Measurements from ENCODE around the gene CDH23.

DNA sequence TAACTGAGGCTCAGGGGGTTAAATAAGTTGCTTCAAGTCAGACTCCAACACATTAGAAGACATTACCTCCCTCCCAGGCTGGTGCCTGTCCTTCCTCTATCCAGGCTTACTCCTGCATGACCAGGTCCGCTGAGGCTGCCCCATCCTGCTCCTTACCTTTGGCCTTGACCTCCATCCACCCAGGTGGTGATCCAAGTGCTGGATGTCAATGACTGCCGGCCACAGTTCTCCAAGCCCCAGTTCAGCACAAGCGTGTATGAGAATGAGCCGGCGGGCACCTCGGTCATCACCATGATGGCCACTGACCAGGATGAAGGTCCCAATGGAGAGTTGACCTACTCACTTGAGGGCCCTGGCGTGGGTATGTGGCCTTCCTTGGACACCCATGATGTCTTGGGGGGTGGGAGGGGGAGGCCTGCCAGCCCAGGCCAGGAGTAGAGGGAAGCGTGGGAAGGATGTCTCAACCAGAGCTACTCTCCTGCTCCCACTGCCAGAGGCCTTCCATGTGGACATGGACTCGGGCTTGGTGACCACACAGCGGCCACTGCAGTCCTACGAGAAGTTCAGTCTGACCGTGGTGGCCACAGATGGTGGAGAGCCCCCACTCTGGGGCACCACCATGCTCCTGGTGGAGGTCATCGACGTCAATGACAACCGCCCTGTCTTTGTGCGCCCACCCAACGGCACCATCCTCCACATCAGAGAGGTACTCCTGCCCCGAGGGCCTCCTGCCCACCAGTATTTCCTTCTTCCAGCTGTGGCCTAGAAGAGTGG, 406.2 kb downstream of the CDH23 start:
- TF ChIP-seq EZH2 (IDR thresholded peaks at IDR 0.05; ENCODE audit: insufficient read depth, poor library complexity, severe bottlenecking), result no peak
- no peak for TF ChIP-seq EZH2phosphoT487 (IDR thresholded peaks at IDR 0.05; ENCODE audit: insufficient read depth, low read depth)

Measured in GM23248 (cell line).